Sigmoid colon (tissue), 3 donors: ENCODE data around the gene ITPK1.

Experiments
- CTCF ChIP-seq, 4 experiments: fragments of 450-650 bp in 3 of 4; fragments of 200-600 bp in 1 of 4; IDR thresholded peaks; one replicate each; pipeline ENCODE4 v1.5.1; 2016 to 2019; ENCODE audit warnings: antibody characterized with exemption in 4 of 4, mild to moderate bottlenecking in 3 of 4, moderate library complexity in 2 of 4
- POLR2A ChIP-seq, 2 donors: fragments of 450-650 bp; IDR thresholded peaks; one replicate each; pipeline ENCODE4 v1.6.1; 2016; ENCODE audit warnings: antibody characterized with exemption in 2 of 2, mild to moderate bottlenecking in 2 of 2, moderate library complexity in 2 of 2

- TF ChIP-seq CTCF (IDR thresholded peaks at IDR 0.05) = no peak
- no peak for TF ChIP-seq POLR2A (IDR thresholded peaks at IDR 0.05)
Observed at GRCh38 chr14:93030761-93031160, 85.0 kb downstream of the ITPK1 start.
